Measurements from ENCODE around the gene ABCF2.

DNA sequence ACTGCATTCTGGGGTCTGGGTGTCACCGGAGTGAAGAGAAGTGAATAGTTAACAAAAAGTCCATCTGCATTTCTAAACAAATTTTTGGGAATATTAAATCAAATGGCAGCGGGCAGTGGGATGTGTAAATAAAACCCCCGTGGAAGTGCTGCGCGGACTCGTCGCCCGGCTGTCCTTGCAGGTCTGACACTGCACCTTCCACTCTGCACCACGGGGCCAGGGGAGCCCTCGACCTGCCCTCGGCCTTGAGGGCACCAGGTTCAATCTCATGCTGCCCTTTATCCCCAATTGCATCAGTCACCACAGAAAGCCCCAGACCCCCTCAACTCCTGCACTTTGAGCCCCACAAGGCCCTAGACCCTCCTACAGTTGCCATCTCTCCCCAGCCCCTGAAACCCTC, 27.8 kb upstream of the ABCF2 start:
- TF ChIP-seq, protein P1, sequence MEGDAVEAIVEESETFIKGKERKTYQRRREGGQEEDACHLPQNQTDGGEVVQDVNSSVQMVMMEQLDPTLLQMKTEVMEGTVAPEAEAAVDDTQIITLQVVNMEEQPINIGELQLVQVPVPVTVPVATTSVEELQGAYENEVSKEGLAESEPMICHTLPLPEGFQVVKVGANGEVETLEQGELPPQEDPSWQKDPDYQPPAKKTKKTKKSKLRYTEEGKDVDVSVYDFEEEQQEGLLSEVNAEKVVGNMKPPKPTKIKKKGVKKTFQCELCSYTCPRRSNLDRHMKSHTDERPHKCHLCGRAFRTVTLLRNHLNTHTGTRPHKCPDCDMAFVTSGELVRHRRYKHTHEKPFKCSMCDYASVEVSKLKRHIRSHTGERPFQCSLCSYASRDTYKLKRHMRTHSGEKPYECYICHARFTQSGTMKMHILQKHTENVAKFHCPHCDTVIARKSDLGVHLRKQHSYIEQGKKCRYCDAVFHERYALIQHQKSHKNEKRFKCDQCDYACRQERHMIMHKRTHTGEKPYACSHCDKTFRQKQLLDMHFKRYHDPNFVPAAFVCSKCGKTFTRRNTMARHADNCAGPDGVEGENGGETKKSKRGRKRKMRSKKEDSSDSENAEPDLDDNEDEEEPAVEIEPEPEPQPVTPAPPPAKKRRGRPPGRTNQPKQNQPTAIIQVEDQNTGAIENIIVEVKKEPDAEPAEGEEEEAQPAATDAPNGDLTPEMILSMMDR (IDR thresholded peaks at IDR 0.05) = no peak
- no peak for TF ChIP-seq RAD21 (IDR thresholded peaks at IDR 0.05; ENCODE audit: low read length)
- TF ChIP-seq, protein P2, sequence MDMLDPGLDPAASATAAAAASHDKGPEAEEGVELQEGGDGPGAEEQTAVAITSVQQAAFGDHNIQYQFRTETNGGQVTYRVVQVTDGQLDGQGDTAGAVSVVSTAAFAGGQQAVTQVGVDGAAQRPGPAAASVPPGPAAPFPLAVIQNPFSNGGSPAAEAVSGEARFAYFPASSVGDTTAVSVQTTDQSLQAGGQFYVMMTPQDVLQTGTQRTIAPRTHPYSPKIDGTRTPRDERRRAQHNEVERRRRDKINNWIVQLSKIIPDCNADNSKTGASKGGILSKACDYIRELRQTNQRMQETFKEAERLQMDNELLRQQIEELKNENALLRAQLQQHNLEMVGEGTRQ (IDR thresholded peaks at IDR 0.05; ENCODE audit: borderline replicate concordance, low read depth, low read length) = no peak
- TF ChIP-seq NFIC (IDR thresholded peaks at IDR 0.05; ENCODE audit: borderline replicate concordance) = no peak
- no peak for TF ChIP-seq SIN3A (IDR thresholded peaks at IDR 0.05; ENCODE audit: borderline replicate concordance, low read depth, low read length)
- TF ChIP-seq, protein P3, sequence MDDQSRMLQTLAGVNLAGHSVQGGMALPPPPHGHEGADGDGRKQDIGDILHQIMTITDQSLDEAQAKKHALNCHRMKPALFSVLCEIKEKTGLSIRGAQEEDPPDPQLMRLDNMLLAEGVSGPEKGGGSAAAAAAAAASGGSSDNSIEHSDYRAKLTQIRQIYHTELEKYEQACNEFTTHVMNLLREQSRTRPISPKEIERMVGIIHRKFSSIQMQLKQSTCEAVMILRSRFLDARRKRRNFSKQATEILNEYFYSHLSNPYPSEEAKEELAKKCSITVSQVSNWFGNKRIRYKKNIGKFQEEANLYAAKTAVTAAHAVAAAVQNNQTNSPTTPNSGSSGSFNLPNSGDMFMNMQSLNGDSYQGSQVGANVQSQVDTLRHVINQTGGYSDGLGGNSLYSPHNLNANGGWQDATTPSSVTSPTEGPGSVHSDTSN (IDR thresholded peaks at IDR 0.05) = no peak
- no peak for TF ChIP-seq FOSL2 (IDR thresholded peaks at IDR 0.05; ENCODE audit: borderline replicate concordance, low read depth)
- no peak for TF ChIP-seq RCOR1 (IDR thresholded peaks at IDR 0.05; ENCODE audit: low read length)
- TF ChIP-seq EP300 (IDR thresholded peaks at IDR 0.05; ENCODE audit: borderline replicate concordance in 1 of 2, low read depth in 1 of 2, low read length in 1 of 2) = no peak
- TF ChIP-seq GABPA (IDR thresholded peaks at IDR 0.05; ENCODE audit: low read depth) = no peak
- no peak for TF ChIP-seq RXRA (IDR thresholded peaks at IDR 0.05; ENCODE audit: borderline replicate concordance, low read depth)

All from SK-N-SH (cell line).